ENCODE measurements around the gene NSMCE3.

DNA sequence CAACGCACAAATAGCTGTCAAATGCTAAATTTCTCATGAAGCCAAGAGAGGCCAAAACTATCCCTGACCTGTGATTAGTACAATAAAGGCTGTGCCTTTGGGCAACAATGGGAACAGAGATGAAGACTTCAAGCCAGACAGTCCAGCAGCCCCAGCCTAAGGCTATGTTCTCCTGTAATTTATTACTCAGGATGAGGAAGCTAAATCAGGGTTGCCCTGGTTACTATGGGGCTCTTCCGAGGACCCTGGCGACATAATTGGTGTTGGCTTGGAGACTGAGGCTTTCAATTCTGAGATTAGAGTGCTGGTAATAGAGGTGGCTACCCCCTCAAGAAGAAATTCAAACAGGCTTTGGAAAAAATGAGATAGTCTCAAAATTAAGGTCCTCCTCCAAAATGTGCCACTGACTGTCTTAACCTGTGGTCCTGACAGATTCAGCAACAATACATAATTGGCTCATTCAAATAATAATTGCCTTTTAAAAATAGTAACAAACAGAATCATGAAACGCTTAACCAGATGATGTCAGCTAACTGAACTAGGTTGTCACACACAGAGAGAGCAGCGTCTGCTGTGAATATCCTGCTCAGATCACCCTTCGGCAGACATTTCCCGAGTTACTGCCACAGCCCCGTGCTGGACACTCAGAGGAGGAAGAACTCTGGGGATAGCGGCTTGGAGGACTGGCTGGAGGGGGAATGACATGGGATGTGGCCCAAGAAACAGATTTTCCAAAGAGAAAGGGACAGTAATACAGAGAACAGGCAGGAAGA is 43.0 kb downstream of the NSMCE3 start:
- TF ChIP-seq, protein P1, sequence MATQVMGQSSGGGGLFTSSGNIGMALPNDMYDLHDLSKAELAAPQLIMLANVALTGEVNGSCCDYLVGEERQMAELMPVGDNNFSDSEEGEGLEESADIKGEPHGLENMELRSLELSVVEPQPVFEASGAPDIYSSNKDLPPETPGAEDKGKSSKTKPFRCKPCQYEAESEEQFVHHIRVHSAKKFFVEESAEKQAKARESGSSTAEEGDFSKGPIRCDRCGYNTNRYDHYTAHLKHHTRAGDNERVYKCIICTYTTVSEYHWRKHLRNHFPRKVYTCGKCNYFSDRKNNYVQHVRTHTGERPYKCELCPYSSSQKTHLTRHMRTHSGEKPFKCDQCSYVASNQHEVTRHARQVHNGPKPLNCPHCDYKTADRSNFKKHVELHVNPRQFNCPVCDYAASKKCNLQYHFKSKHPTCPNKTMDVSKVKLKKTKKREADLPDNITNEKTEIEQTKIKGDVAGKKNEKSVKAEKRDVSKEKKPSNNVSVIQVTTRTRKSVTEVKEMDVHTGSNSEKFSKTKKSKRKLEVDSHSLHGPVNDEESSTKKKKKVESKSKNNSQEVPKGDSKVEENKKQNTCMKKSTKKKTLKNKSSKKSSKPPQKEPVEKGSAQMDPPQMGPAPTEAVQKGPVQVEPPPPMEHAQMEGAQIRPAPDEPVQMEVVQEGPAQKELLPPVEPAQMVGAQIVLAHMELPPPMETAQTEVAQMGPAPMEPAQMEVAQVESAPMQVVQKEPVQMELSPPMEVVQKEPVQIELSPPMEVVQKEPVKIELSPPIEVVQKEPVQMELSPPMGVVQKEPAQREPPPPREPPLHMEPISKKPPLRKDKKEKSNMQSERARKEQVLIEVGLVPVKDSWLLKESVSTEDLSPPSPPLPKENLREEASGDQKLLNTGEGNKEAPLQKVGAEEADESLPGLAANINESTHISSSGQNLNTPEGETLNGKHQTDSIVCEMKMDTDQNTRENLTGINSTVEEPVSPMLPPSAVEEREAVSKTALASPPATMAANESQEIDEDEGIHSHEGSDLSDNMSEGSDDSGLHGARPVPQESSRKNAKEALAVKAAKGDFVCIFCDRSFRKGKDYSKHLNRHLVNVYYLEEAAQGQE (IDR thresholded peaks at IDR 0.05; ENCODE audit: insufficient read depth in 1 of 2, low read depth in 2 of 2, low read length in 2 of 2), result no peak
- TF ChIP-seq POLR2AphosphoS5 (IDR thresholded peaks at IDR 0.05; ENCODE audit: low read depth, low read length) (no peak), TAF1 (IDR thresholded peaks at IDR 0.05; ENCODE audit: borderline replicate concordance, insufficient read depth, low read length) (no peak), SIN3A (IDR thresholded peaks at IDR 0.05; ENCODE audit: borderline replicate concordance, insufficient read depth, low read length) (no peak), FOXP2 (optimal IDR thresholded peaks at IDR 0.05; ENCODE audit: borderline replicate concordance, extremely low read depth, extremely low read length, insufficient read depth) (no peak)
